Right atrium auricular region (tissue), 2 donors: ENCODE data around the gene GGTA1. TPM values are rescaled to one million over a fixed set of nuclear protein-coding genes. Genes with fewer than 3 reads are reported as not detected.

ENCODE experiments used
- DNase-seq: peaks from one replicate; pipeline ENCODE4 v3.0.0-alpha.2; 2019; ENCODE audit warnings: low spot score
- H3K27ac ChIP-seq, 2 donors: fragments of 200-600 bp; sonication (generic); 1 replicate in 1 of 2; 2 replicates in 1 of 2; pipeline ENCODE4 v1.5.1; 2016 to 2019
- H3K27me3 ChIP-seq, 2 donors: fragments of 200-600 bp; sonication (generic); one replicate each; pipeline versions ENCODE4 v1.5.1 to v1.6.0; 2017 to 2019
- H3K36me3 ChIP-seq: fragments of 200-600 bp; sonication (generic); one replicate; pipeline ENCODE4 v1.5.1; 2016
- H3K4me1 ChIP-seq, 2 donors: fragments of 200-600 bp; sonication (generic); one replicate each; pipeline versions ENCODE4 v1.5.1 to v1.6.0; 2017 to 2019
- H3K4me3 ChIP-seq, 2 donors: fragments of 200-600 bp; sonication (generic); 1 replicate in 1 of 2; 2 replicates in 1 of 2; pipeline ENCODE4 v1.5.1; 2017 to 2019; ENCODE audit warnings: mild to moderate bottlenecking in 1 of 2, moderate library complexity in 1 of 2
- H3K9me3 ChIP-seq, 2 donors: fragments of 200-600 bp; sonication (generic); one replicate each; pipeline ENCODE4 v1.5.1; 2019
- CTCF ChIP-seq, 2 donors: fragments of 200-600 bp; sonication (generic); IDR thresholded peaks; one replicate each; pipeline ENCODE4 v1.5.1; 2019; ENCODE audit warnings: antibody characterized with exemption in 2 of 2
- total RNA-seq, 2 donors: library from RNA; depleted of rRNA; stranded (reverse); fragments of >200 nt; gene quantifications; one replicate each; pipeline ENCODE4 v1.1.0, GENCODE V29; 2016

GGTA1 gene
- total RNA-seq, 2 donors from 2014 or later = 11.6 to 15.2 TPM

GRCh38 chr9:121541256-121541655 is 41.6 kb upstream of the GGTA1 start:
- Histone ChIP-seq H3K4me3 (no peak overlapping the region), H3K9me3 (no peaks in the 10 kb centered on the region), H3K36me3 (no peaks in the 10 kb centered on the region), H3K4me1 (peaks cover 0 to 15% of the 10 kb centered on the region in 2 donors), H3K27me3 (no peaks in the 10 kb centered on the region), H3K27ac (peak overlapping the region in 1 of 2 donors; percentile 35)
- no peak for DNase-seq
- TF ChIP-seq CTCF (IDR thresholded peaks at IDR 0.05) = no peak

DNA sequence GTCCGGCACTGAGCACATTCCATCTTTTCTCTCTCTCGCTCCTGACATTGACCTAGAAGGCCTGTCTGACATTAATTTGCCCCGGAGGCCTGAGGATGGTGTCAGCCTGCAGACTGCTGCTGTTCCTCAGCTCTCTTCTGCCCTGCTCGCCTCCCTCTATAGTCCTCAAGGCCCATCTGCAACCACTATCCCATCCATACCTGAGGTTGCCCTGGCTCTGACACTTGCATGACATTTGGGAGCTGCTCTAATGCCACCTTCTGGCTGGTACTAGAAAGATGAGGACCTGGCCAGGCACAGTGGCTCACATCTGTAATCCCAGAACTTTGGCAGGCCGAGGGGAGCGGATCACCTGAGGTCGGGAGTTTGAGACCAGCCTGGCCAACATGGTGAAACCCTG is 38.6 kb upstream of the GGTA1 start:
- DNase-seq = no peak
- Histone ChIP-seq H3K27me3 (no peaks in the 10 kb centered on the region), H3K9me3 (no peaks in the 10 kb centered on the region), H3K4me3 (no peak overlapping the region), H3K27ac (peak overlapping the region in 1 of 2 donors; percentile 1), H3K4me1 (peaks cover 0 to 6% of the 10 kb centered on the region in 2 donors), H3K36me3 (no peaks in the 10 kb centered on the region)
- TF ChIP-seq CTCF (IDR thresholded peaks at IDR 0.05) = peak in 1 of 2 donors; percentile 42

- H3K4me1 ChIP-seq = peaks cover 0 to 12% of the 10 kb centered on the region in 2 donors
- H3K4me3 ChIP-seq = no peak overlapping the region
- peak; percentile 71 for DNase-seq
- no peak for TF ChIP-seq CTCF (IDR thresholded peaks at IDR 0.05)
- H3K27me3 ChIP-seq = no peaks in the 10 kb centered on the region
- no peaks in the 10 kb centered on the region for H3K36me3 ChIP-seq
- peak overlapping the region in 1 of 2 donors; percentile 1 for H3K27ac ChIP-seq
- no peaks in the 10 kb centered on the region for H3K9me3 ChIP-seq
These were observed 37.6 kb upstream of the GGTA1 start for GRCh38 chr9:121537283-121537682.

- Histone ChIP-seq H3K4me3 (no peak overlapping the region), H3K27me3 (no peaks in the 10 kb centered on the region), H3K27ac (no peak overlapping the region), H3K36me3 (no peaks in the 10 kb centered on the region), H3K4me1 (peaks cover 0 to 28% of the 10 kb centered on the region in 2 donors), H3K9me3 (no peaks in the 10 kb centered on the region)
- TF ChIP-seq CTCF (IDR thresholded peaks at IDR 0.05) = no peak
- DNase-seq = no peak
These were observed 33.2 kb upstream of the GGTA1 start for GRCh38 chr9:121532881-121533280.

- no peaks in the 10 kb centered on the region for H3K27me3 ChIP-seq
- H3K9me3 ChIP-seq = no peaks in the 10 kb centered on the region
- H3K36me3 ChIP-seq = no peaks in the 10 kb centered on the region
- peak overlapping the region; percentile 51 to 55 for H3K27ac ChIP-seq
- peaks cover 0 to 29% of the 10 kb centered on the region in 2 donors for H3K4me1 ChIP-seq
- DNase-seq = peak; percentile 97
- TF ChIP-seq CTCF (IDR thresholded peaks at IDR 0.05) = no peak
- H3K4me3 ChIP-seq = no peak overlapping the region
These were observed 29.8 kb upstream of the GGTA1 start for GRCh38 chr9:121529237-121529987.
